ENCODE measurements around the gene LRP8.
A peak's percentile ranks its signal among the peaks of the same experiment; 100 is the strongest.

The LRP8 gene

GRCh38 chr1:53256511-53257453, 71.1 kb downstream of the LRP8 start:
- no peak for DNase-seq

GRCh38 chr1:53255031-53255430, 72.8 kb downstream of the LRP8 start:
- no peak for DNase-seq

GRCh38 chr1:53254011-53254640, 73.7 kb downstream of the LRP8 start:
- no peak for DNase-seq

- no peak for DNase-seq
Measured at GRCh38 chr1:53250325-53250724, 77.5 kb downstream of the LRP8 start.

- no peak for DNase-seq
Measured at GRCh38 chr1:53249706-53250105, 78.2 kb downstream of the LRP8 start.

GRCh38 chr1:53246261-53247134, 81.4 kb downstream of the LRP8 start:
- no peak for DNase-seq

GRCh38 chr1:53244141-53244540, 83.7 kb downstream of the LRP8 start:
- DNase-seq, result no peak

GRCh38 chr1:53242381-53242780, 85.5 kb downstream of the LRP8 start:
- DNase-seq, result no peak

GRCh38 chr1:53241828-53242227, 86.0 kb downstream of the LRP8 start:
- no peak for DNase-seq

- peak; percentile 90 for DNase-seq
Measured at GRCh38 chr1:53238197-53239155, 89.4 kb downstream of the LRP8 start, which contains the start of gene MAGOH. Gene MAGOH (minus strand): TSS chr1:53238518. CDS start chr1:53238448, 70 bp downstream.

GRCh38 chr1:53237638-53238037, 90.2 kb downstream of the LRP8 start:
- DNase-seq, result no peak

GRCh38 chr1:53220962-53221286, 106.9 kb downstream of the LRP8 start:
- DNase-seq, result no peak

- DNase-seq, result peak; percentile 68
Measured at GRCh38 chr1:53220171-53220961, 107.5 kb downstream of the LRP8 start, which contains the start of gene CZIB. Gene CZIB (minus strand): TSS chr1:53220634. CDS start chr1:53220575, 59 bp downstream.

GRCh38 chr1:53219711-53220110, 108.2 kb downstream of the LRP8 start:
- no peak for DNase-seq

- DNase-seq, result no peak
Measured at GRCh38 chr1:53218201-53218600, 109.7 kb downstream of the LRP8 start.

- no peak for DNase-seq
Measured at GRCh38 chr1:53214376-53214940, 113.4 kb downstream of the LRP8 start.

GRCh38 chr1:53210954-53211353, 116.9 kb downstream of the LRP8 start:
- no peak for DNase-seq

- no peak for DNase-seq
Measured at GRCh38 chr1:53210352-53210751, 117.5 kb downstream of the LRP8 start.

GRCh38 chr1:53207726-53208125, 120.1 kb downstream of the LRP8 start:
- DNase-seq, result no peak

- DNase-seq, result no peak
Measured at GRCh38 chr1:53206735-53207379, 121.0 kb downstream of the LRP8 start.
